HG02885 (cell line): ENCODE measurements around the gene CNGA3.

Source experiments
- ATAC-seq: cut with Tn5 transposase; IDR thresholded peaks from one replicate; pipeline ENCODE4 v1.9.1; 2021; ENCODE audit warnings: mild to moderate bottlenecking; ENCODE audit not compliant: unreplicated experiment, poor library complexity

The CNGA3 gene

GRCh38 chr2:98324181-98324580 lies 22.1 kb upstream of the CNGA3 start:
- ATAC-seq: no peak

- ATAC-seq: no peak
Observed at GRCh38 chr2:98327776-98328175, 18.5 kb upstream of the CNGA3 start.

- ATAC-seq: no peak
Observed at GRCh38 chr2:98329549-98329948, 16.7 kb upstream of the CNGA3 start.

- no peak for ATAC-seq
Observed at GRCh38 chr2:98332989-98333388, 13.3 kb upstream of the CNGA3 start.

GRCh38 chr2:98333922-98334321 lies 12.3 kb upstream of the CNGA3 start:
- no peak for ATAC-seq

GRCh38 chr2:98334439-98335078 lies 11.7 kb upstream of the CNGA3 start:
- no peak for ATAC-seq

GRCh38 chr2:98335271-98335670 lies 11.0 kb upstream of the CNGA3 start:
- ATAC-seq: no peak

- ATAC-seq: no peak
Observed at GRCh38 chr2:98341241-98341640, 5.0 kb upstream of the CNGA3 start.

GRCh38 chr2:98343285-98343684 lies 3.0 kb upstream of the CNGA3 start:
- ATAC-seq: no peak

GRCh38 chr2:98347298-98348065 lies 1.2 kb downstream of the CNGA3 start:
- ATAC-seq: no peak

GRCh38 chr2:98348066-98348561 lies 1.9 kb downstream of the CNGA3 start:
- no peak for ATAC-seq

- no peak for ATAC-seq
Observed at GRCh38 chr2:98350411-98350810, 4.2 kb downstream of the CNGA3 start.

- no peak for ATAC-seq
Observed at GRCh38 chr2:98355881-98356280, 9.6 kb downstream of the CNGA3 start.

- ATAC-seq: no peak
Observed at GRCh38 chr2:98356729-98357128, 10.5 kb downstream of the CNGA3 start.

- ATAC-seq: no peak
Observed at GRCh38 chr2:98357849-98358248, 11.6 kb downstream of the CNGA3 start.

- ATAC-seq: no peak
Observed at GRCh38 chr2:98359986-98360385, 13.7 kb downstream of the CNGA3 start.

- no peak for ATAC-seq
Observed at GRCh38 chr2:98367721-98368120, 21.5 kb downstream of the CNGA3 start.

GRCh38 chr2:98369710-98370239 lies 23.5 kb downstream of the CNGA3 start:
- ATAC-seq: no peak

GRCh38 chr2:98372121-98372520 lies 25.9 kb downstream of the CNGA3 start:
- no peak for ATAC-seq

- ATAC-seq: no peak
Observed at GRCh38 chr2:98372579-98372978, 26.3 kb downstream of the CNGA3 start.

- no peak for ATAC-seq
Observed at GRCh38 chr2:98374286-98374685, 28.0 kb downstream of the CNGA3 start.
